HEK293T (cell line): ENCODE data around the gene INKA2.

Experiments
- ARNT ChIP-seq: fragments of 450-650 bp; IDR thresholded peaks from 2 replicates; pipeline ENCODE4 v1.6.1; 2017; ENCODE audit warnings: mild to moderate bottlenecking
- BHLHE40 ChIP-seq: fragments of 450-650 bp; IDR thresholded peaks from 2 replicates; pipeline ENCODE4 v1.6.1; 2016; ENCODE audit warnings: mild to moderate bottlenecking, moderate library complexity, borderline replicate concordance
- ELF4 ChIP-seq: fragments of 450-650 bp; IDR thresholded peaks from 2 replicates; pipeline ENCODE4 v1.6.1; 2017; ENCODE audit warnings: antibody characterized with exemption
- FOXA1 ChIP-seq: fragments of 450-650 bp; IDR thresholded peaks from 2 replicates; pipeline ENCODE4 v1.6.1; 2016; ENCODE audit warnings: mild to moderate bottlenecking
- FOXM1 ChIP-seq: fragments of 450-650 bp; IDR thresholded peaks from 2 replicates; pipeline ENCODE4 v1.6.1; 2017; ENCODE audit warnings: mild to moderate bottlenecking, borderline replicate concordance
- LEF1 ChIP-seq: fragments of 450-650 bp; IDR thresholded peaks from 2 replicates; pipeline ENCODE4 v1.6.1; 2017; ENCODE audit warnings: mild to moderate bottlenecking, borderline replicate concordance
- NFRKB ChIP-seq: fragments of 450-650 bp; IDR thresholded peaks from 2 replicates; pipeline ENCODE4 v1.6.1; 2016; ENCODE audit warnings: mild to moderate bottlenecking, moderate library complexity
- PKNOX1 ChIP-seq: fragments of 450-650 bp; IDR thresholded peaks from 2 replicates; pipeline ENCODE4 v1.6.1; 2016
- SP1 ChIP-seq: fragments of 450-650 bp; IDR thresholded peaks from 2 replicates; pipeline ENCODE4 v1.6.1; 2017
- TARDBP ChIP-seq: fragments of 450-650 bp; IDR thresholded peaks from 2 replicates; pipeline ENCODE4 v1.6.1; 2016

- no peak for TF ChIP-seq SP1
- no peak for TF ChIP-seq LEF1
- TF ChIP-seq NFRKB: no peak
- TF ChIP-seq FOXA1: no peak
- no peak for TF ChIP-seq PKNOX1
- TF ChIP-seq BHLHE40: no peak
- no peak for TF ChIP-seq ELF4
- no peak for TF ChIP-seq TARDBP
- no peak for TF ChIP-seq ARNT
- TF ChIP-seq FOXM1: no peak
Measured at GRCh38 chr1:111723091-111723806, 15.9 kb downstream of the INKA2 start.
